IPS-18a (cell line): ENCODE measurements around the gene SDHB.

ENCODE experiments used
- H3K27ac ChIP-seq: one replicate; pipeline ENCODE4 v1.5.1; 2013; ENCODE audit warnings: low read length
- H3K27me3 ChIP-seq: one replicate; pipeline ENCODE4 v1.6.1; 2013; ENCODE audit warnings: mild to moderate bottlenecking, low read length; ENCODE audit not compliant: control insufficient read depth, insufficient read depth
- H3K36me3 ChIP-seq: one replicate; pipeline ENCODE4 v1.6.1; 2013; ENCODE audit warnings: low read depth, low read length; ENCODE audit not compliant: control insufficient read depth
- H3K4me1 ChIP-seq: one replicate; pipeline ENCODE4 v1.6.1; 2013; ENCODE audit warnings: low read depth, low read length; ENCODE audit not compliant: control insufficient read depth
- H3K4me3 ChIP-seq: one replicate; pipeline ENCODE4 v1.5.1; 2013; ENCODE audit warnings: low read length
- H3K9ac ChIP-seq: one replicate; pipeline ENCODE4 v1.6.1; 2013; ENCODE audit warnings: mild to moderate bottlenecking, low read length, moderate library complexity
- H3K9me3 ChIP-seq: one replicate; pipeline ENCODE4 v1.6.1; 2013; ENCODE audit warnings: low read depth, low read length; ENCODE audit not compliant: control insufficient read depth

The SDHB gene

GRCh38 chr1:17059391-17060305 is 5.8 kb upstream of the SDHB start:
- Histone ChIP-seq H3K27ac (no peak overlapping the region), H3K4me3 (no peak overlapping the region), H3K27me3 (no peaks in the 10 kb centered on the region), H3K9me3 (no peaks in the 10 kb centered on the region), H3K4me1 (peaks cover 8% of the 10 kb centered on the region), H3K9ac (no peak overlapping the region), H3K36me3 (no peaks in the 10 kb centered on the region)

- no peaks in the 10 kb centered on the region for H3K9me3 ChIP-seq
- no peak overlapping the region for H3K27ac ChIP-seq
- no peaks in the 10 kb centered on the region for H3K27me3 ChIP-seq
- peaks cover 1% of the 10 kb centered on the region for H3K36me3 ChIP-seq
- no peak overlapping the region for H3K4me3 ChIP-seq
- H3K4me1 ChIP-seq, result peaks cover 15% of the 10 kb centered on the region
- H3K9ac ChIP-seq, result no peak overlapping the region
These were observed 2.7 kb upstream of the SDHB start for GRCh38 chr1:17056551-17056950.

- Histone ChIP-seq H3K4me1 (peaks cover 15% of the 10 kb centered on the region), H3K27ac (no peak overlapping the region), H3K9me3 (no peaks in the 10 kb centered on the region), H3K27me3 (no peaks in the 10 kb centered on the region), H3K9ac (no peak overlapping the region), H3K36me3 (peaks cover 7% of the 10 kb centered on the region), H3K4me3 (no peak overlapping the region)
These were observed 2.0 kb upstream of the SDHB start for GRCh38 chr1:17055801-17056200.

DNA sequence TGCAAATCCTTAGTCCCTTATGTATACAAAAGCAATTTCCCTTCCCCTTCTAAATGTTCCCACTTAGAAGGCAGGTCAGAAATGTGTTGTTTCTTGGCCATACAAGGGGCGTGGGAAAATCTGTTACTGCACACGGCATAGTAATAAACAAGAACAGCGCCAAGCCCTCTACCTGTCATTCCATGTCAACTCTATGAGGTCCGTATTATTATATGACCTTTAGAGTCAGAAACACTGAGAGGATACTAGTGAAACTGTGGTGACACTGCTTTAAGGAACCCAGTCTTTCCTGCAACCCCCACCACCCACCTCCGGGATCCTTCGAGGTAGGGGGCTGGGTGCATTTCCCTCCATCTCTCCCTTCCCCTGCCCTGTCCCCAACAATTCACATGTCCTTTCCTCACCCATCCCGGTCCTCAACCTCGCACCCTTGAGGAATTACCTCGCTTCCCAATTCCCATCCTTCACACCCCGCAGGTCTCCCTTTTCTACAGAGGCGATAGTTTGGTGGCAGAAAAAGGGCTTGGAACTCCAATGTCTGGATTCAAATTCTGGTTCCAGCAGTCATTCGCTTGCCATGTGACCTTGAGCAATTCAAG is 647 bp downstream of the SDHB start:
- peak overlapping the region; percentile 90 for H3K4me3 ChIP-seq
- H3K27ac ChIP-seq, result no peak overlapping the region
- H3K4me1 ChIP-seq, result peaks cover 6% of the 10 kb centered on the region
- H3K36me3 ChIP-seq, result peaks cover 16% of the 10 kb centered on the region
- H3K9ac ChIP-seq, result peak overlapping the region; percentile 66
- no peaks in the 10 kb centered on the region for H3K9me3 ChIP-seq
- H3K27me3 ChIP-seq, result no peaks in the 10 kb centered on the region

- no peaks in the 10 kb centered on the region for H3K9me3 ChIP-seq
- peak overlapping the region; percentile 90 for H3K4me3 ChIP-seq
- H3K27ac ChIP-seq, result no peak overlapping the region
- no peaks in the 10 kb centered on the region for H3K27me3 ChIP-seq
- H3K9ac ChIP-seq, result no peak overlapping the region
- peaks cover 6% of the 10 kb centered on the region for H3K4me1 ChIP-seq
- H3K36me3 ChIP-seq, result peaks cover 16% of the 10 kb centered on the region
These were observed 1.2 kb downstream of the SDHB start for GRCh38 chr1:17052641-17053040.

DNA sequence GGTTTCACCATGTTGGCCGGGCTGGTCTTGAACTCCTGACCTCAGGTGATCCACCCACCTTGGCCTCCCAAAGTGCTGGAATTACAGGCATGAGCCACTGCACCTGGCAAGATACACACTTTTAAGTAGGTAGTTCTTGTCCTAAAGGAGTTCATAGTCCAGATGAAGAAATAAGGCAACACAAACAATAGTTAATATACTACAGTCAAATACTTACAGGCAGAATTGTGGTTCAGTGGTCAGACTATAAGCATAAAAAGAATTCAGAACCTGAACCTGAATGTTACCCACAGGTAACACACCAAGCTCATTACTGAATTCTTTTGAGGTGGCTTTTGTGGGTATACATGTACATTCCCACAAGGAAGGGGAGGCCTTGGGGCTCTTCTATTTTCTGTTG is 1.8 kb downstream of the SDHB start:
- Histone ChIP-seq H3K27ac (no peak overlapping the region), H3K4me3 (no peak overlapping the region), H3K9me3 (no peaks in the 10 kb centered on the region), H3K4me1 (peaks cover 6% of the 10 kb centered on the region), H3K27me3 (no peaks in the 10 kb centered on the region), H3K36me3 (peaks cover 16% of the 10 kb centered on the region), H3K9ac (no peak overlapping the region)

DNA sequence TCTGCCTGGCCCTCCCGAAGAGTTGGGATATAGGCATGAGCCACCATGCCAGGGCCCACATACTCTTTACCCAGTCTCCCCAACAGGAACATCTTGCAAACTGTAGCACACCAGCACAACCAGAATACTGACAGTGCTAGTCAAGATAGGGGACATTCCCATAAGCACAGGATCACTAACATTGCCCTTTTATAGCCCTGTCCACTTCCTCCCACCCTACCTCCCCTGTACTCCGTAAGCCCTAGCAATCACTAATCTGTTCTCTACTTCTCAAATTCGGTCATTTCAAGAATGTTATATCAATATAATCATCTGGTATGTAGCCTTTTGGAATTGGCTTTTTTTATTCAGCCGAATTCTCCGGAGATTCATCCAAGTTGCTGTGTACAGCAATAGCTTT is 5.9 kb downstream of the SDHB start:
- Histone ChIP-seq H3K9ac (no peak overlapping the region), H3K27me3 (no peaks in the 10 kb centered on the region), H3K36me3 (peaks cover 33% of the 10 kb centered on the region), H3K27ac (no peak overlapping the region), H3K4me1 (peaks cover 4% of the 10 kb centered on the region), H3K9me3 (no peaks in the 10 kb centered on the region), H3K4me3 (no peak overlapping the region)

DNA sequence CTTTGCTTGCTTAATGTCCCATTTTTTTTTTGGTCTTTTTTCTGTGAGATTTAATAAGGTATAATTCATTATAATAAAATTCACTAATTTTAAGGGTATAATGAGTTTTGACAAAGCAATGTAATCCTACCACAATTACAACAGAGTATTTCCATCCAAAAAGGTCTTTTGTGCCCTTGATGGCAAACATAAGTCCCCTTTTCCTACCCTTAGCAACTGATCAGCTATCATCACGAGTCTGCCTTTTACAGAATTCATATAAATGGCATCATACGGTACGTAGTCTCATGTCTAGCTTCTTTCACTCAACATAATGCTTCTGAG is 7.5 kb downstream of the SDHB start:
- peaks cover 40% of the 10 kb centered on the region for H3K36me3 ChIP-seq
- no peak overlapping the region for H3K27ac ChIP-seq
- H3K4me3 ChIP-seq, result no peak overlapping the region
- no peaks in the 10 kb centered on the region for H3K4me1 ChIP-seq
- H3K27me3 ChIP-seq, result no peaks in the 10 kb centered on the region
- no peak overlapping the region for H3K9ac ChIP-seq
- no peaks in the 10 kb centered on the region for H3K9me3 ChIP-seq

DNA sequence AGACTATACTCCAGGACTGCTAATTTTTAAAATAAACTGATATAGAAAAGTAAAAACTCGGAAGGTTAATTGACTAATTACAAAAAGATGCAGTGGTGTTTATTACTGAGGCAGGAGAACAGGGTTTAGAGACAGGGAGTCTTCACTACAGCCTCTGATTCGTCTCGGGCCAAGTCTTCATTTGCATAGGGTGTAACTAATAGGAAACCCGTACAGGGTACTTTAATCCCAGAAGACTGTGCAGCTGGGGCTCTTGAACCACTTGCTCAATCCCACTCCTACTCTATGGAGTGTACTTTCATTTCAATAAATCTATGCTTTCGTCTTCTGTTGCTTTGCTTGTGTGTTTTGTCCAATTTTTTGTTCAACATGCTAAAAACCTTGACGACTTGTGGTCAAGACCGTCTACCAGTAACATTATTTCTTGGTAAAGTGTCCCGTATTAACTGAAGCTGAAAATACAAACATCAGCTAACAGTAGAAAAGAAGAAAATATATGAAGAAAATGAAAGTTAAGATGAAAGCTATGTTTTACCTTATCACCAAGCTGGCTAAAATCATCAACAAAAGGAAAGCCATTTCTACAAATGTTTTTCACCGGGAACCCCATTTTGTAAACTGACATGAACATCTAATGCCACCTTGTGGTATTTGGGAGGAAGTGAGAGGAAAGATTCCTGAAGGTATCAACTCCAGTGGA is 8.0 kb downstream of the SDHB start:
- Histone ChIP-seq H3K27me3 (no peaks in the 10 kb centered on the region), H3K4me3 (no peak overlapping the region), H3K4me1 (no peaks in the 10 kb centered on the region), H3K36me3 (peaks cover 37% of the 10 kb centered on the region), H3K9ac (no peak overlapping the region), H3K27ac (no peak overlapping the region), H3K9me3 (no peaks in the 10 kb centered on the region)

GRCh38 chr1:17045150-17045549 is 8.7 kb downstream of the SDHB start:
- peaks cover 39% of the 10 kb centered on the region for H3K36me3 ChIP-seq

GRCh38 chr1:17043676-17044075 is 10.2 kb downstream of the SDHB start:
- no peaks in the 10 kb centered on the region for H3K27me3 ChIP-seq
- no peak overlapping the region for H3K27ac ChIP-seq
- H3K9ac ChIP-seq, result no peak overlapping the region
- no peak overlapping the region for H3K4me3 ChIP-seq
- H3K4me1 ChIP-seq, result no peaks in the 10 kb centered on the region
- H3K36me3 ChIP-seq, result peaks cover 43% of the 10 kb centered on the region
- H3K9me3 ChIP-seq, result no peaks in the 10 kb centered on the region

More at GRCh38 chr1:17045150-17045549, 8.7 kb downstream of the SDHB start:
- no peaks in the 10 kb centered on the region for H3K4me1 ChIP-seq
- H3K27me3 ChIP-seq, result no peaks in the 10 kb centered on the region
- no peak overlapping the region for H3K9ac ChIP-seq
- H3K9me3 ChIP-seq, result no peaks in the 10 kb centered on the region
- no peak overlapping the region for H3K4me3 ChIP-seq
- no peak overlapping the region for H3K27ac ChIP-seq
